Sigmoid colon (tissue), 7 donors: ENCODE results near the gene SCRN1. TPM values are rescaled to one million over a fixed set of nuclear protein-coding genes. Genes with fewer than 3 reads are reported as not detected.
"Not testable (repeated sequence)": the region's sequence is repeated elsewhere in the genome, so short reads cannot be mapped to it uniquely, and the experiment has no call there.

ENCODE experiments used
- DNase-seq: peaks from one replicate; pipeline ENCODE4 v3.0.0-alpha.2; 2019
- H3K27ac ChIP-seq, 4 donors: fragments of 200-600 bp; sonication (generic); one replicate each; pipeline ENCODE4 v1.5.1; 2016 to 2019; ENCODE audit warnings: mild to moderate bottlenecking in 1 of 4
- H3K27me3 ChIP-seq, 3 donors: fragments of 200-600 bp; sonication (generic); one replicate each; pipeline ENCODE4 v1.5.1; 2019; ENCODE audit warnings: mild to moderate bottlenecking in 1 of 3
- H3K36me3 ChIP-seq, 4 donors: fragments of 200-600 bp; sonication (generic); one replicate each; pipeline ENCODE4 v1.5.1; 2016 to 2019
- H3K4me1 ChIP-seq, 4 donors: fragments of 200-600 bp; sonication (generic); one replicate each; pipeline ENCODE4 v1.5.1; 2017 to 2019
- H3K4me3 ChIP-seq, 4 donors: fragments of 200-600 bp; sonication (generic); one replicate each; pipeline ENCODE4 v1.5.1; 2017 to 2019; ENCODE audit warnings: mild to moderate bottlenecking in 2 of 4, moderate library complexity in 1 of 4
- H3K9me3 ChIP-seq, 4 donors: fragments of 200-600 bp in 3 of 4; sonication (generic) in 3 of 4; one replicate each; pipeline versions ENCODE4 v1.5.1 to v1.6.1; 2013 to 2019
- EP300 ChIP-seq, 4 donors: sonication (generic); formaldehyde crosslinking; IDR thresholded peaks; one replicate each; pipeline ENCODE4 v1.6.1; 2017; ENCODE audit warnings: antibody characterized with exemption in 4 of 4
- POLR2A ChIP-seq, 2 donors: fragments of 450-650 bp; IDR thresholded peaks; one replicate each; pipeline ENCODE4 v1.6.1; 2016; ENCODE audit warnings: antibody characterized with exemption in 2 of 2, mild to moderate bottlenecking in 2 of 2, moderate library complexity in 2 of 2
- POLR2AphosphoS5 ChIP-seq, 4 donors: sonication (generic); formaldehyde crosslinking; IDR thresholded peaks; one replicate each; pipeline ENCODE4 v1.6.1; 2017; ENCODE audit warnings: antibody characterized with exemption in 4 of 4
- WGBS, 2 donors: extraction: QIAGEN DNeasy Blood & Tissue Kit; methylation state at CpG; one replicate each; pipeline ENCODE4 v1.1.7; 2013; 5-methylcytosine and 5-hydroxymethylcytosine counted together
- intact Hi-C: fragments of 100-400 bp; cut with DNase I; formaldehyde crosslinking; loops from one replicate; pipeline ENCODE4 v1.15.1; 2023
- polyA plus RNA-seq, 3 donors: library from polyadenylated mRNA; stranded (reverse); fragments of 200-250 nt; gene quantifications; one replicate each; pipeline ENCODE4 v1.2.3, GENCODE V29; 2013
- total RNA-seq, 4 donors: library from RNA; depleted of rRNA; stranded (reverse); fragments of >200 nt; gene quantifications; one replicate each; pipeline ENCODE4 v1.1.0, GENCODE V29; 2016
- TF ChIP-seq, protein P1 (sequence below), 4 experiments: fragments of 450-650 bp in 3 of 4; fragments of 200-600 bp in 1 of 4; IDR thresholded peaks; one replicate each; pipeline ENCODE4 v1.5.1; 2016 to 2019; ENCODE audit warnings: antibody characterized with exemption in 4 of 4, mild to moderate bottlenecking in 3 of 4, moderate library complexity in 2 of 4
- donor health status: healthy with polysubstance abuse.
- donor health status: Bipolar disorder and iron deficiency.
- donor health status: healthy.

Gene SCRN1
- total and polyA plus RNA-seq, 7 donors, result 5.1 to 55.0 (median 44.5) TPM

GRCh38 chr7:29893351-29893965 lies 96.1 kb downstream of the SCRN1 start:
- Histone ChIP-seq H3K27me3 (no peaks in the 10 kb centered on the region), H3K9me3 (peaks cover 0 to 2% (median 0%) of the 10 kb centered on the region in 4 donors), H3K36me3 (no peaks in the 10 kb centered on the region), H3K4me3 (no peak overlapping the region), H3K27ac (no peak overlapping the region), H3K4me1 (peaks cover 0 to 21% (median 10%) of the 10 kb centered on the region in 4 donors)
- no peak for TF ChIP-seq POLR2AphosphoS5 (IDR thresholded peaks at IDR 0.05)
- TF ChIP-seq, protein P1, sequence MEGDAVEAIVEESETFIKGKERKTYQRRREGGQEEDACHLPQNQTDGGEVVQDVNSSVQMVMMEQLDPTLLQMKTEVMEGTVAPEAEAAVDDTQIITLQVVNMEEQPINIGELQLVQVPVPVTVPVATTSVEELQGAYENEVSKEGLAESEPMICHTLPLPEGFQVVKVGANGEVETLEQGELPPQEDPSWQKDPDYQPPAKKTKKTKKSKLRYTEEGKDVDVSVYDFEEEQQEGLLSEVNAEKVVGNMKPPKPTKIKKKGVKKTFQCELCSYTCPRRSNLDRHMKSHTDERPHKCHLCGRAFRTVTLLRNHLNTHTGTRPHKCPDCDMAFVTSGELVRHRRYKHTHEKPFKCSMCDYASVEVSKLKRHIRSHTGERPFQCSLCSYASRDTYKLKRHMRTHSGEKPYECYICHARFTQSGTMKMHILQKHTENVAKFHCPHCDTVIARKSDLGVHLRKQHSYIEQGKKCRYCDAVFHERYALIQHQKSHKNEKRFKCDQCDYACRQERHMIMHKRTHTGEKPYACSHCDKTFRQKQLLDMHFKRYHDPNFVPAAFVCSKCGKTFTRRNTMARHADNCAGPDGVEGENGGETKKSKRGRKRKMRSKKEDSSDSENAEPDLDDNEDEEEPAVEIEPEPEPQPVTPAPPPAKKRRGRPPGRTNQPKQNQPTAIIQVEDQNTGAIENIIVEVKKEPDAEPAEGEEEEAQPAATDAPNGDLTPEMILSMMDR (IDR thresholded peaks at IDR 0.05), result no peak
- TF ChIP-seq EP300 (IDR thresholded peaks at IDR 0.05), result no peak
- TF ChIP-seq POLR2A (IDR thresholded peaks at IDR 0.05), result no peak
- DNase-seq, result no peak
- WGBS, 2 donors, result 84 to 85% methylated on average over 6 of the region's 6 CpGs
- intact Hi-C loops, result no loop called here

GRCh38 chr7:29892231-29892630 lies 97.4 kb downstream of the SCRN1 start:
- no peak overlapping the region for H3K27ac ChIP-seq
- intact Hi-C loops, result no loop called here
- no peak for DNase-seq
- WGBS, 2 donors, result 91 to 94% methylated on average over 5 of the region's 5 CpGs
- no peaks in the 10 kb centered on the region for H3K27me3 ChIP-seq
- H3K4me3 ChIP-seq, result no peak overlapping the region
- TF ChIP-seq, protein P1 (IDR thresholded peaks at IDR 0.05), result no peak
- no peak for TF ChIP-seq EP300 (IDR thresholded peaks at IDR 0.05)
- TF ChIP-seq POLR2AphosphoS5 (IDR thresholded peaks at IDR 0.05), result no peak
- no peak for TF ChIP-seq POLR2A (IDR thresholded peaks at IDR 0.05)
- peaks cover 0 to 2% (median 0%) of the 10 kb centered on the region in 4 donors for H3K9me3 ChIP-seq
- peaks cover 0 to 21% (median 10%) of the 10 kb centered on the region in 4 donors for H3K4me1 ChIP-seq
- no peaks in the 10 kb centered on the region for H3K36me3 ChIP-seq

- Histone ChIP-seq H3K9me3 (no peaks in the 10 kb centered on the region), H3K4me3 (no peak overlapping the region), H3K27me3 (no peaks in the 10 kb centered on the region), H3K27ac (no peak overlapping the region), H3K4me1 (peaks cover 0 to 21% (median 10%) of the 10 kb centered on the region in 4 donors), H3K36me3 (no peaks in the 10 kb centered on the region)
- DNase-seq, result no peak
- intact Hi-C loops, result no loop called here
- TF ChIP-seq POLR2A (IDR thresholded peaks at IDR 0.05) (no peak), EP300 (IDR thresholded peaks at IDR 0.05) (no peak), POLR2AphosphoS5 (IDR thresholded peaks at IDR 0.05) (no peak)
- TF ChIP-seq, protein P1 (IDR thresholded peaks at IDR 0.05), result no peak
- 85 to 86% methylated on average over 4 of the region's 4 CpGs for WGBS, 2 donors
Observed at GRCh38 chr7:29891766-29892165, 97.8 kb downstream of the SCRN1 start.

DNA sequence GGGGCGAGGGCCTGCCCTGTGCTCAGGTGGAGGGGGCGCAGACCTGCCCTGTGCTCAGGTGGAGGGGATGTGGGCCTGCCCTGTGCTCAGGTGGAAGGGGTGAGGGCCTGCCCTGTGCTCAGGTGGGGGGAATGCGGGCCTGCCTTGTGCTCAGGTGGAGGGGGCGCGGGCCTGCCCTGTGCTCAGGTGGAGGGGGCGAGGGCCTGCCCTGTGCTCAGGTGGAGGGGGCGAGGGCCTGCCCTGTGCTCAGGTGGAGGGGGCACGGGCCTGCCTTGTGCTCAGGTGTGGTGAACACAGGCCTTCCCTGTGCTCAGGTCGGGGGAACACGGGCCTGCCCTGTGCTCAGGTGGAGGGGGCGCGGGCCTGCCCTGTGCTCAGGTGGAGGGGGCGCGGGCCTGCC lies 98.8 kb downstream of the SCRN1 start:
- H3K27ac ChIP-seq, H3K36me3 ChIP-seq, H3K27me3 ChIP-seq, DNase-seq, intact Hi-C loops, H3K4me3 ChIP-seq, H3K9me3 ChIP-seq: not testable (repeated sequence)
- H3K4me1 ChIP-seq, result peaks cover 0 to 21% (median 10%) of the 10 kb centered on the region in 4 donors
- 72 to 73% methylated on average over 14 of the region's 14 CpGs for WGBS, 2 donors

- no peak overlapping the region for H3K27ac ChIP-seq
- TF ChIP-seq, protein P1 (IDR thresholded peaks at IDR 0.05), result no peak
- no peak for TF ChIP-seq POLR2AphosphoS5 (IDR thresholded peaks at IDR 0.05)
- no peak for TF ChIP-seq POLR2A (IDR thresholded peaks at IDR 0.05)
- no peak for TF ChIP-seq EP300 (IDR thresholded peaks at IDR 0.05)
- 94 to 95% methylated on average over 4 of the region's 4 CpGs for WGBS, 2 donors
- H3K27me3 ChIP-seq, result no peaks in the 10 kb centered on the region
- H3K4me3 ChIP-seq, result no peak overlapping the region
- no peak for DNase-seq
- H3K4me1 ChIP-seq, result peaks cover 0 to 21% (median 10%) of the 10 kb centered on the region in 4 donors
- H3K36me3 ChIP-seq, result no peaks in the 10 kb centered on the region
- H3K9me3 ChIP-seq, result no peaks in the 10 kb centered on the region
- intact Hi-C loops, result no loop called here
Observed at GRCh38 chr7:29890251-29890650, 99.3 kb downstream of the SCRN1 start.
